ENCODE measurements around the gene CCDC181.
A peak's percentile ranks its signal among the peaks of the same experiment; 100 is the strongest.
"Not testable (repeated sequence)": the region's sequence is repeated elsewhere in the genome, so short reads cannot be mapped to it uniquely, and the experiment has no call there.

CCDC181 gene

GRCh38 chr1:169452921-169453320 is 25.6 kb upstream of the CCDC181 start:
- no peak for DNase-seq
- no peak for TF ChIP-seq POLR2A (IDR thresholded peaks at IDR 0.05; ENCODE audit: low read length)
- no peak for TF ChIP-seq GATA1 (IDR thresholded peaks at IDR 0.05; ENCODE audit: low read depth, low read length)

GRCh38 chr1:169451218-169451824 is 24.0 kb upstream of the CCDC181 start:
- TF ChIP-seq GATA1 (IDR thresholded peaks at IDR 0.05; ENCODE audit: low read depth, low read length) (no peak), POLR2A (IDR thresholded peaks at IDR 0.05; ENCODE audit: low read length) (no peak)
- no peak for DNase-seq

GRCh38 chr1:169443923-169444322 is 16.6 kb upstream of the CCDC181 start:
- DNase-seq, result no peak
- TF ChIP-seq GATA1 (IDR thresholded peaks at IDR 0.05; ENCODE audit: low read depth, low read length) (no peak), POLR2A (IDR thresholded peaks at IDR 0.05; ENCODE audit: low read length) (no peak)

GRCh38 chr1:169426174-169426705 is 1.0 kb downstream of the CCDC181 start:
- TF ChIP-seq GATA1 (IDR thresholded peaks at IDR 0.05; ENCODE audit: low read depth, low read length) (no peak), POLR2A (IDR thresholded peaks at IDR 0.05; ENCODE audit: low read length) (no peak)
- no peak for DNase-seq

GRCh38 chr1:169421309-169421708 is 6.0 kb downstream of the CCDC181 start:
- no peak for DNase-seq
- TF ChIP-seq GATA1 (IDR thresholded peaks at IDR 0.05; ENCODE audit: low read depth, low read length), result no peak
- TF ChIP-seq POLR2A (IDR thresholded peaks at IDR 0.05; ENCODE audit: low read length), result no peak

GRCh38 chr1:169414952-169415351 is 12.3 kb downstream of the CCDC181 start:
- no peak for DNase-seq
- TF ChIP-seq POLR2A (IDR thresholded peaks at IDR 0.05; ENCODE audit: low read length), result no peak

GRCh38 chr1:169408340-169408739 is 18.9 kb downstream of the CCDC181 start:
- not testable (repeated sequence) for DNase-seq

- not testable (repeated sequence) for DNase-seq
These were observed 24.7 kb downstream of the CCDC181 start for GRCh38 chr1:169402578-169402977.

GRCh38 chr1:169395955-169396354 is 31.3 kb downstream of the CCDC181 start:
- no peak for DNase-seq
- TF ChIP-seq POLR2A (IDR thresholded peaks at IDR 0.05; ENCODE audit: low read length), result no peak
- TF ChIP-seq GATA1 (IDR thresholded peaks at IDR 0.05; ENCODE audit: low read depth, low read length), result no peak

GRCh38 chr1:169392406-169392805 is 34.9 kb downstream of the CCDC181 start:
- TF ChIP-seq POLR2A (IDR thresholded peaks at IDR 0.05; ENCODE audit: low read length), result no peak
- TF ChIP-seq GATA1 (IDR thresholded peaks at IDR 0.05; ENCODE audit: low read depth, low read length), result no peak
- no peak for DNase-seq

GRCh38 chr1:169390303-169390702 is 37.0 kb downstream of the CCDC181 start:
- no peak for DNase-seq
- TF ChIP-seq GATA1 (IDR thresholded peaks at IDR 0.05; ENCODE audit: low read depth, low read length) (no peak), POLR2A (IDR thresholded peaks at IDR 0.05; ENCODE audit: low read length) (no peak)

- DNase-seq, result no peak
- TF ChIP-seq POLR2A (IDR thresholded peaks at IDR 0.05; ENCODE audit: low read length), result no peak
- TF ChIP-seq GATA1 (IDR thresholded peaks at IDR 0.05; ENCODE audit: low read depth, low read length), result no peak
These were observed 39.9 kb downstream of the CCDC181 start for GRCh38 chr1:169387399-169387798.

GRCh38 chr1:169383449-169383848 is 43.8 kb downstream of the CCDC181 start:
- DNase-seq, result no peak
- TF ChIP-seq POLR2A (IDR thresholded peaks at IDR 0.05; ENCODE audit: low read length) (no peak), GATA1 (IDR thresholded peaks at IDR 0.05; ENCODE audit: low read depth, low read length) (no peak)

- no peak for DNase-seq
- TF ChIP-seq GATA1 (IDR thresholded peaks at IDR 0.05; ENCODE audit: low read depth, low read length), result no peak
- no peak for TF ChIP-seq POLR2A (IDR thresholded peaks at IDR 0.05; ENCODE audit: low read length)
These were observed 46.1 kb downstream of the CCDC181 start for GRCh38 chr1:169381162-169381561.

- DNase-seq, result peak; percentile 42 to 66
- TF ChIP-seq GATA1 (IDR thresholded peaks at IDR 0.05; ENCODE audit: low read depth, low read length), result no peak
- TF ChIP-seq POLR2A (IDR thresholded peaks at IDR 0.05; ENCODE audit: low read length), result no peak
These were observed 55.9 kb downstream of the CCDC181 start for GRCh38 chr1:169371404-169371803.

- no peak for TF ChIP-seq POLR2A (IDR thresholded peaks at IDR 0.05; ENCODE audit: low read length)
- peak; percentile 64 to 72 for DNase-seq
These were observed 58.9 kb downstream of the CCDC181 start for GRCh38 chr1:169368406-169368769.

All from erythroblast (primary cell).